AG10803 (cell line): ENCODE measurements around the gene ARHGEF28.

Experiments
- DNase-seq: peaks from one replicate; pipeline ENCODE4 v3.0.0; 2010; ENCODE audit warnings: low read depth
- H3K4me3 ChIP-seq: 2 replicates; pipeline ENCODE4 v1.5.1; 2011; ENCODE audit warnings: mild to moderate bottlenecking, low read length, control low read depth
- CTCF ChIP-seq: conservative IDR thresholded peaks from 2 replicates; pipeline ENCODE4 v1.5.1; 2011; ENCODE audit warnings: mild to moderate bottlenecking, low read length, control low read depth, inconsistent platforms

ARHGEF28 gene

GRCh38 chr5:73828465-73828864 is 202.5 kb downstream of the ARHGEF28 start:
- TF ChIP-seq CTCF: no peak
- no peak overlapping the region for H3K4me3 ChIP-seq
- DNase-seq: no peak

- DNase-seq: no peak
- TF ChIP-seq CTCF: no peak
- H3K4me3 ChIP-seq: no peak overlapping the region
Observed at GRCh38 chr5:73830646-73831045, 204.7 kb downstream of the ARHGEF28 start.

- H3K4me3 ChIP-seq: no peak overlapping the region
- DNase-seq: no peak
- no peak for TF ChIP-seq CTCF
Observed at GRCh38 chr5:73831066-73831465, 205.1 kb downstream of the ARHGEF28 start.

GRCh38 chr5:73834693-73835092 is 208.7 kb downstream of the ARHGEF28 start:
- no peak for TF ChIP-seq CTCF
- no peak for DNase-seq
- H3K4me3 ChIP-seq: no peak overlapping the region

- H3K4me3 ChIP-seq: no peak overlapping the region
- DNase-seq: no peak
Observed at GRCh38 chr5:73835726-73836125, 209.7 kb downstream of the ARHGEF28 start.

GRCh38 chr5:73836607-73837006 is 210.6 kb downstream of the ARHGEF28 start:
- no peak overlapping the region for H3K4me3 ChIP-seq
- TF ChIP-seq CTCF: no peak
- no peak for DNase-seq

More at GRCh38 chr5:73835726-73836125, 209.7 kb downstream of the ARHGEF28 start:
- TF ChIP-seq CTCF: no peak

- no peak for DNase-seq
- no peak for TF ChIP-seq CTCF
- H3K4me3 ChIP-seq: no peak overlapping the region
Observed at GRCh38 chr5:73838901-73839300, 212.9 kb downstream of the ARHGEF28 start.
